Progenitor cell of endocrine pancreas (in vitro differentiated cells): ENCODE data around the gene CAPN11. TPM values are rescaled to one million over a fixed set of nuclear protein-coding genes. Genes with fewer than 3 reads are reported as not detected.

ENCODE experiments used
- DNase-seq: peaks from one replicate; pipeline ENCODE4 v3.0.0; 2021; ENCODE audit warnings: low spot score; ENCODE audit not compliant: unreplicated experiment
- H3K27ac Mint-ChIP-seq: 2 replicates; pipeline ENCODE4 v1.8.0; 2021; ENCODE audit warnings: mild to moderate bottlenecking, moderate library complexity, mixed read lengths
- H3K27me3 Mint-ChIP-seq: 2 replicates; pipeline ENCODE4 v1.8.0; 2021; ENCODE audit warnings: mixed read lengths
- H3K36me3 Mint-ChIP-seq: 2 replicates; pipeline ENCODE4 v1.8.0; 2022; ENCODE audit warnings: mixed read lengths; ENCODE audit not compliant: insufficient read depth
- H3K4me1 Mint-ChIP-seq: 2 replicates; pipeline ENCODE4 v1.8.0; 2021; ENCODE audit warnings: low read depth, mixed read lengths
- H3K4me3 Mint-ChIP-seq: 2 replicates; pipeline ENCODE4 v1.8.0; 2021; ENCODE audit warnings: low read depth, mild to moderate bottlenecking, moderate library complexity, mixed read lengths
- H3K9me3 Mint-ChIP-seq: 2 replicates; pipeline ENCODE4 v1.8.0; 2021; ENCODE audit warnings: low read depth, mixed read lengths
- total RNA-seq: library from RNA; stranded (reverse); gene quantifications from 2 replicates; pipeline ENCODE4 v1.2.1, GENCODE V29; 2021
- TF ChIP-seq, protein P1 (sequence below): fragments of 200-600 bp; sonication (generic); IDR thresholded peaks from one replicate; pipeline ENCODE4 v1.5.0; 2021; ENCODE audit warnings: antibody characterized with exemption, mild to moderate bottlenecking; ENCODE audit not compliant: unreplicated experiment

The CAPN11 gene
- total RNA-seq, 1 donor from 2014 or later, result not detected

DNA sequence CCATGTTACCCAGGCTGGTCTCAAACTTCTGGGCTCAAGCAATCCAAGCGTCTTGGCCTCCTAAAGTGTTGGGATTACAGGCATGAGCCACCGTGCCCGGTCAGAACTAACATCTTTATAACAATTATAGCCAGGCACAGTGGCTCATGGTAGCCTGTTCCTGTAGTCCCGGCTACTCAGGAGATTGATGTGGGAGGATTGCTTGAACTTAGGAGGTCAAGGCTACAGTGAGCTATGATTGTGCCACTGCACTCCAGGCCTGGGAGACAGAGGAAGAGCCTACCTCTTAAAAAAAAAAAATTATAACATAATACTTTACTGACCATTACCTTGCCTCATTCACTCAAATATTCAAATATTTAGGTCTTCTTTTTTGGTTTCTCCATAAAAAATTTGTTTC lies 41.3 kb downstream of the CAPN11 start:
- no peaks in the 10 kb centered on the region for H3K36me3 Mint-ChIP-seq
- H3K4me3 Mint-ChIP-seq, result no peak overlapping the region
- H3K27ac Mint-ChIP-seq, result no peak overlapping the region
- DNase-seq, result no peak
- peaks cover 8% of the 10 kb centered on the region for H3K4me1 Mint-ChIP-seq
- no peaks in the 10 kb centered on the region for H3K9me3 Mint-ChIP-seq
- TF ChIP-seq, protein P1, sequence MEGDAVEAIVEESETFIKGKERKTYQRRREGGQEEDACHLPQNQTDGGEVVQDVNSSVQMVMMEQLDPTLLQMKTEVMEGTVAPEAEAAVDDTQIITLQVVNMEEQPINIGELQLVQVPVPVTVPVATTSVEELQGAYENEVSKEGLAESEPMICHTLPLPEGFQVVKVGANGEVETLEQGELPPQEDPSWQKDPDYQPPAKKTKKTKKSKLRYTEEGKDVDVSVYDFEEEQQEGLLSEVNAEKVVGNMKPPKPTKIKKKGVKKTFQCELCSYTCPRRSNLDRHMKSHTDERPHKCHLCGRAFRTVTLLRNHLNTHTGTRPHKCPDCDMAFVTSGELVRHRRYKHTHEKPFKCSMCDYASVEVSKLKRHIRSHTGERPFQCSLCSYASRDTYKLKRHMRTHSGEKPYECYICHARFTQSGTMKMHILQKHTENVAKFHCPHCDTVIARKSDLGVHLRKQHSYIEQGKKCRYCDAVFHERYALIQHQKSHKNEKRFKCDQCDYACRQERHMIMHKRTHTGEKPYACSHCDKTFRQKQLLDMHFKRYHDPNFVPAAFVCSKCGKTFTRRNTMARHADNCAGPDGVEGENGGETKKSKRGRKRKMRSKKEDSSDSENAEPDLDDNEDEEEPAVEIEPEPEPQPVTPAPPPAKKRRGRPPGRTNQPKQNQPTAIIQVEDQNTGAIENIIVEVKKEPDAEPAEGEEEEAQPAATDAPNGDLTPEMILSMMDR, result no peak
- peaks cover 8% of the 10 kb centered on the region for H3K27me3 Mint-ChIP-seq

- DNase-seq, result no peak
- Mint-ChIP-seq H3K4me3 (no peak overlapping the region), H3K27ac (no peak overlapping the region), H3K4me1 (peaks cover 8% of the 10 kb centered on the region), H3K36me3 (no peaks in the 10 kb centered on the region), H3K9me3 (no peaks in the 10 kb centered on the region), H3K27me3 (peaks cover 5% of the 10 kb centered on the region)
- TF ChIP-seq, protein P1, result no peak
Measured at GRCh38 chr6:44201200-44201599, 42.6 kb downstream of the CAPN11 start.

DNA sequence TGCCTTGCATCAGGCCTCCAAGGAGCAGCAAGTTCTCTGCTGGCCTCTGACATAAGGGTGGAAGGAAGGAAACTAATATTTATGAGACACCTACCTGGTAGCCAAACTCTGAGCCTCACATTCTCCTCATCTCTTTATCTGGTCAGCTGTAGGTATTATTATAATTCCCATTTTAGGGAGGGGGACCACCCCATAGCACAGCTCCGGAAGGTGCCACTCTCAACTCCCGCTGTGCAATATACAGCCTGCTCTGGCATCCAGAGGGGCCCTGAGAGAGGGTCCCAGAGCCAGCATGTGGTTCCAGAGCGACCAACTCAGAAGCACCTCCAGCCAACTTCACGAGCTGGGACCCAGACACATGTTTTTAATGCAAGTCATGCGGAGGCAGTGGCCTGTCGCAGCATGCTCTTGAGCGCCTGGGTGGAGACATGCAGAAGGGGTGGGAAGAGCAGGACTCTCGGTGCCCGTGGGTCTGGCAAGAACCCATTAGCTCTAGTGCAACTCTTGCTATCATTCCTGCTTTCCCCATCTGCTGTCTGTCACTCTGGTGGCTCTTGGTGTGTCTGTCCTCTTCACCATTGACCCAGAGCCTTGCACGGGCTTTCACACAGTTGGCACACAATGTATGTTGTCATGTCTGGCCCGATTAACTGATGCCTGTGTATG lies 43.2 kb downstream of the CAPN11 start:
- H3K4me3 Mint-ChIP-seq, result no peak overlapping the region

GRCh38 chr6:44202332-44202971 lies 43.8 kb downstream of the CAPN11 start:
- H3K9me3 Mint-ChIP-seq, result no peaks in the 10 kb centered on the region
- no peaks in the 10 kb centered on the region for H3K36me3 Mint-ChIP-seq
- no peak overlapping the region for H3K4me3 Mint-ChIP-seq
- H3K27ac Mint-ChIP-seq, result no peak overlapping the region
- TF ChIP-seq, protein P1, result no peak
- H3K27me3 Mint-ChIP-seq, result peaks cover 5% of the 10 kb centered on the region
- no peak for DNase-seq
- H3K4me1 Mint-ChIP-seq, result peaks cover 8% of the 10 kb centered on the region

More for the DNA sequence above, 43.2 kb downstream of the CAPN11 start:
- Mint-ChIP-seq H3K9me3 (no peaks in the 10 kb centered on the region), H3K4me1 (peaks cover 8% of the 10 kb centered on the region), H3K36me3 (no peaks in the 10 kb centered on the region), H3K27me3 (peaks cover 5% of the 10 kb centered on the region), H3K27ac (no peak overlapping the region)
- TF ChIP-seq, protein P1, result no peak
- DNase-seq, result no peak

DNA sequence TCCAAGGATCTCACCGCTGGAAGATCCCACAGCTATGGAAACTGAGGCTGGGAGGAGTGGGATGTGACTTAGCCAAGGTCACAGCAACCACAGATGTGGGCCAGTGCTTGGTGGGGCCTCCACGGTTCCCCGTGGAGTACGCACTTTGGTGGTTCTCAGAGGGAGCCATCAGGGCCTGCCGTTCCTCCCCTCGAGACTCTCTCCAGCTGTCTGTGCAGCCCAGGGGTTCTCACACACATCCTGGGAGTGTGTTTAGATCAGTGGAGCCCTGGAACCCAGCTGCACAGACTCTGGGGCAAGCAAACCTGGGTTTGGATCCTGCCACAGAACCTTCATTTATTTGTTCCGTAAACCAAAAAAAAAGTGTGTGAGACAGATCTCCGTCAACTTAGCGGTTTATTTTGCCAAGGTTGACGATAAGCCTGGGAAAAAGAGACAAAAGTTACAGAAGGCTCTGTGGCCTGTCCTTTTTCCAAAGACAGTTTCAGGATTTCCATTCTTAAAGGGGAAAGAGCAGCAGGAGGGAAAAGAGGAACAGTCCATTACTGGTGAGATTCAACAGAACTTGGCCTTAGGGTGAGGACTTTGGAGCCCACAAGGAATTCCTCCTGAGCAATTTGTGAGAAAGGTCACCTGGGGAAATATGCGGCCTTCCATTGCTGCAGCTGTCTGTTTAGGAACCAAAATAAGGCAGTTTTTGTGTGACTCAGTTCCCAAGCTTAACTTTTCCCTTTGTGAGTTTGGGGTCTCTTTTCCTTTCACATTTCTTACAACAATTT lies 44.5 kb downstream of the CAPN11 start:
- TF ChIP-seq, protein P1, result no peak
- Mint-ChIP-seq H3K27ac (no peak overlapping the region), H3K27me3 (peaks cover 5% of the 10 kb centered on the region), H3K9me3 (no peaks in the 10 kb centered on the region), H3K4me3 (no peak overlapping the region), H3K36me3 (no peaks in the 10 kb centered on the region), H3K4me1 (peaks cover 8% of the 10 kb centered on the region)
- DNase-seq, result no peak
